ENCODE results near the gene UBE3C. TPM values are rescaled to one million over a fixed set of nuclear protein-coding genes. Genes with fewer than 3 reads are reported as not detected.

Gene UBE3C
- total RNA-seq (10 to 100 TPM; 57.3 to 91.8 TPM), polyA plus RNA-seq (10 to 100 TPM; 12.7 to 34.8 TPM)
- long read RNA-seq, donor 1, full-length matches to known transcripts, result 5 of 5 reads
- long read RNA-seq, donor 1, partial matches to known transcripts, result 0 of 5 reads
- long read RNA-seq, donor 1, other reads (novel, unspliced or antisense), result 0 of 5 reads
- long read RNA-seq, donor 2, result 0 reads
- long read RNA-seq, donor 3, result 0 reads
- long read RNA-seq, donor 4, partial matches to known transcripts, result 0 of 1 reads
- long read RNA-seq, donor 4, other reads (novel, unspliced or antisense), result 0 of 1 reads
- long read RNA-seq, donor 5, full-length matches to known transcripts, result 4 of 4 reads
- long read RNA-seq, donor 5, partial matches to known transcripts, result 0 of 4 reads
- long read RNA-seq, donor 5, other reads (novel, unspliced or antisense), result 0 of 4 reads

DNA sequence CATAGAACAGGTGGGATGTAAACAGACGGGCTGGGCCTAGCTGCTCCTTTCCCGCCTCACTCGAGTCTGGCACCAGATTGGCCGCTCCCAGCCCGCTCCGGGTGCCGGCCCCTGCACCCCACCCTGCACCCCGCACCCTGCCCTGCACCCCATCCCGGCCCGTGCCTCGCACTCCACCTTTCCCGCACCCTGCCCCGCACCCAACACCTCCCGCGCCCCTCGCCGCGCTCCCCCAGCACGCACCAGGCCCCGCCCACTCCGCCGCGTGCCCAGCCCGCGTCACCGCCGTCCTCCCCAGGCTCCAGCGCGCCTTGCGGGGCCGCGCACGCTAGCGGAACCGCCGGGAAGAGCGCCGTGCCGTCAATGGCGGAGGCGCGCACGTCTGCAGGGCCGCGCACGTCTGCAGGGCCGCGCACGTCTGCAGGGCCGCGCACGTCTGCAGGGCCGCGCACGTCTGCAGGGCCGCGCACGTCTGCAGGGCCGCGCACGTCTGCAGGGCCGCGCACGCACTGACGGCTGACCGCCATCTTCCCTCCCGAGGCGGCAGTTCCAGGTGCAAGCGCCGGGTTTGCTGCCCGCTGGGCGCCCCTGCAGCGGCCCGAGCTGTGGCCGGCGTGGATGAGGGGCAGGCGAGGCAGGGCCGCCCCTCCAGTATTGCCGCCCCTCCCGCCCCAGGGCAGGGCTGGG, at the start of gene UBE3C:
Gene UBE3C, plus strand, starts transcription at position 503 of the 687 bp plus-strand sequence. CDS start 347 bp downstream, outside the sequence.
- H3K27me3 ChIP-seq (ENCODE audit: control insufficient read depth in 3 of 3, insufficient read depth in 3 of 3, low read length in 2 of 3), result no peaks in the 10 kb centered on the region
- peaks cover 0 to 11% (median 7%) of the 10 kb centered on the region in 4 donors for H3K36me3 ChIP-seq (ENCODE audit: control insufficient read depth in 4 of 4, insufficient read depth in 4 of 4, low read length in 4 of 4)
- H3K4me1 ChIP-seq (ENCODE audit: control insufficient read depth in 5 of 5, insufficient read depth in 5 of 5, low read length in 5 of 5), result peaks cover 10 to 24% (median 13%) of the 10 kb centered on the region in 5 donors
- DNase-seq, result peak; percentile 88 to 96 (median 91)
- peak; percentile 94 for ATAC-seq (ENCODE audit: insufficient read depth, low FRiP score)
- TF ChIP-seq, protein P1, sequence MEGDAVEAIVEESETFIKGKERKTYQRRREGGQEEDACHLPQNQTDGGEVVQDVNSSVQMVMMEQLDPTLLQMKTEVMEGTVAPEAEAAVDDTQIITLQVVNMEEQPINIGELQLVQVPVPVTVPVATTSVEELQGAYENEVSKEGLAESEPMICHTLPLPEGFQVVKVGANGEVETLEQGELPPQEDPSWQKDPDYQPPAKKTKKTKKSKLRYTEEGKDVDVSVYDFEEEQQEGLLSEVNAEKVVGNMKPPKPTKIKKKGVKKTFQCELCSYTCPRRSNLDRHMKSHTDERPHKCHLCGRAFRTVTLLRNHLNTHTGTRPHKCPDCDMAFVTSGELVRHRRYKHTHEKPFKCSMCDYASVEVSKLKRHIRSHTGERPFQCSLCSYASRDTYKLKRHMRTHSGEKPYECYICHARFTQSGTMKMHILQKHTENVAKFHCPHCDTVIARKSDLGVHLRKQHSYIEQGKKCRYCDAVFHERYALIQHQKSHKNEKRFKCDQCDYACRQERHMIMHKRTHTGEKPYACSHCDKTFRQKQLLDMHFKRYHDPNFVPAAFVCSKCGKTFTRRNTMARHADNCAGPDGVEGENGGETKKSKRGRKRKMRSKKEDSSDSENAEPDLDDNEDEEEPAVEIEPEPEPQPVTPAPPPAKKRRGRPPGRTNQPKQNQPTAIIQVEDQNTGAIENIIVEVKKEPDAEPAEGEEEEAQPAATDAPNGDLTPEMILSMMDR (IDR thresholded peaks at IDR 0.05; ENCODE audit: control extremely low read depth, extremely low read depth), result no peak
- peak within 1 kb of the TSS; percentile 89 to 94 for H3K27ac ChIP-seq (ENCODE audit: low read depth in 1 of 2, low read length in 1 of 2)
- no peaks in the 10 kb centered on the region for H3K9me3 ChIP-seq (ENCODE audit: control insufficient read depth in 4 of 4, insufficient read depth in 3 of 4, low read length in 3 of 4)
- H3K4me3 ChIP-seq, result peak within 1 kb of the TSS; percentile 89
- WGBS, 2 donors, result 2 to 3% methylated on average over 50 to 80 of the region's 80 CpGs
- H3K9ac ChIP-seq (ENCODE audit: insufficient read depth in 1 of 2, low read length in 2 of 2), result peak within 1 kb of the TSS; percentile 26 to 84

DNA sequence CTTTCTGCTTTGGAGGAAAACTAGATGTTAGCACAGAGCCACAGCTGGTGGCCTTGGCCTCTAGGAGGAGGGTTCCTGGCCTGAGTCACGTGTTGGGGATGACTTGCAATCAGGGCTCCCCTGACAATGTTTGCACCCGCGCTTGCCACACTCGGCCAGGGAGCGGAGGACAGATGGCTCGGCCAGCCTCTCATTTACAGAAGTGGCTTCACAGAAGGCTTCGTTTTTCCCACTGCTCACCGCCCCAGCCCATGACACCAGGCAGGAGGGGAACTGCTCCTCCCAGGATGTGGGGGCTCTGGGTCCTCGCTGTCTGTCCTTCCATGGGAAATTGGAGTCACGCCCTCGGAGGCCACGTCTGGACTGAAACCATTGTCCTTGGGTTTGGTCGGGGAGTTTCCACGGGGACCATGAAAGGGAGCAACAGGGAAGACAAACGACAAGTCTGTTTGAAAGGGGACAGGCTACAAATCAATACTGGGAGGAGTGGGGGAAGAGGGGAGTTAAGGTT, 49.6 kb upstream of the UBE3C start:
- 43 to 49% methylated on average over 15 of the region's 15 CpGs for WGBS, 2 donors
- H3K4me3 ChIP-seq, result no peak overlapping the region
- H3K9ac ChIP-seq (ENCODE audit: insufficient read depth in 1 of 2, low read length in 2 of 2), result no peak overlapping the region
- TF ChIP-seq, protein P1 (IDR thresholded peaks at IDR 0.05; ENCODE audit: control extremely low read depth, extremely low read depth), result no peak
- H3K9me3 ChIP-seq (ENCODE audit: control insufficient read depth in 4 of 4, insufficient read depth in 3 of 4, low read length in 3 of 4), result peaks cover 0 to 21% (median 2%) of the 10 kb centered on the region in 4 donors
- no peak for DNase-seq
- H3K4me1 ChIP-seq (ENCODE audit: control insufficient read depth in 5 of 5, insufficient read depth in 5 of 5, low read length in 5 of 5), result no peaks in the 10 kb centered on the region
- no peak overlapping the region for H3K27ac ChIP-seq (ENCODE audit: low read depth in 1 of 2, low read length in 1 of 2)
- no peaks in the 10 kb centered on the region for H3K27me3 ChIP-seq (ENCODE audit: control insufficient read depth in 3 of 3, insufficient read depth in 3 of 3, low read length in 2 of 3)
- no peak for ATAC-seq (ENCODE audit: insufficient read depth, low FRiP score)
- no peaks in the 10 kb centered on the region for H3K36me3 ChIP-seq (ENCODE audit: control insufficient read depth in 4 of 4, insufficient read depth in 4 of 4, low read length in 4 of 4)

DNA sequence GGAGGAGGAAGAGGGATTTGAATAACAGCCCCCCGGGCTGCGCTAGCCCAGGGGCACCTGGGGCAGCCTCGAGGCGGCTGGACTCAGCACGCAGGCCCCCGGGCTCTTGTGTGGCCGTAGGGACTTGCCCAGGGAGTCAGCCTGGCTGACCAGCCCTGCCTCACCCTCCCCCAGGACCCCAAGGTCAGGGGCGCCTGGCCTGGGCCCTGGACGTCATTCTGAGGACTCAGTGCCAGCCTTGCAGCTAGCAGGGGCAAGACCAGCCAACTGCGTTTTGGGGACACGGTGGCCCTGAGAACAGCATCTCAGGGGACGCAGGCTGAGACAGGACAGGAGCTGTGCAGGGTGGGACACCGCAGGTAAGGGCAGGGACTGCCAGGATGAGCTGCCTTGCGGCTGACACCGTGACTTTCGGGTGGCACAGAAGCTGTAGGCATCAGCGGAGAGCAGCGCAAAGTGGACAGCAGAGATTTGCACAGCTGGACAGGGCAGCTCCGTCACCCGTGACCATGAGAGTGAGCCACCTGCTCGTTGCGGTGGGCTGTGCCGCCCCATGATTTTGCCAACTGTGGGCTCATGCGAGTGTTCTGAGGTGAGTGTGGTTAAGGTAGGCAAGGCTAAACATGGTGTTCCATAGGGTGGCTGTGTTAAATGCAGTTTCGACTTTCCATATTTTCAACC, 48.1 kb upstream of the UBE3C start:
- Histone ChIP-seq H3K9me3 (ENCODE audit: control insufficient read depth in 4 of 4, insufficient read depth in 3 of 4, low read length in 3 of 4) (peaks cover 0 to 14% (median 0%) of the 10 kb centered on the region in 4 donors), H3K9ac (ENCODE audit: insufficient read depth in 1 of 2, low read length in 2 of 2) (no peak overlapping the region), H3K27ac (ENCODE audit: low read depth in 1 of 2, low read length in 1 of 2) (no peak overlapping the region), H3K27me3 (ENCODE audit: control insufficient read depth in 3 of 3, insufficient read depth in 3 of 3, low read length in 2 of 3) (no peaks in the 10 kb centered on the region), H3K4me3 (no peak overlapping the region), H3K4me1 (ENCODE audit: control insufficient read depth in 5 of 5, insufficient read depth in 5 of 5, low read length in 5 of 5) (no peaks in the 10 kb centered on the region), H3K36me3 (ENCODE audit: control insufficient read depth in 4 of 4, insufficient read depth in 4 of 4, low read length in 4 of 4) (no peaks in the 10 kb centered on the region)
- TF ChIP-seq, protein P1 (IDR thresholded peaks at IDR 0.05; ENCODE audit: control extremely low read depth, extremely low read depth), result no peak
- WGBS, 2 donors, result 88 to 90% methylated on average over 25 of the region's 25 CpGs
- ATAC-seq (ENCODE audit: insufficient read depth, low FRiP score) (no peak), DNase-seq (no peak)

Measured in lung (tissue), 16 donors.